ENCODE results near the gene COX4I1.

DNA sequence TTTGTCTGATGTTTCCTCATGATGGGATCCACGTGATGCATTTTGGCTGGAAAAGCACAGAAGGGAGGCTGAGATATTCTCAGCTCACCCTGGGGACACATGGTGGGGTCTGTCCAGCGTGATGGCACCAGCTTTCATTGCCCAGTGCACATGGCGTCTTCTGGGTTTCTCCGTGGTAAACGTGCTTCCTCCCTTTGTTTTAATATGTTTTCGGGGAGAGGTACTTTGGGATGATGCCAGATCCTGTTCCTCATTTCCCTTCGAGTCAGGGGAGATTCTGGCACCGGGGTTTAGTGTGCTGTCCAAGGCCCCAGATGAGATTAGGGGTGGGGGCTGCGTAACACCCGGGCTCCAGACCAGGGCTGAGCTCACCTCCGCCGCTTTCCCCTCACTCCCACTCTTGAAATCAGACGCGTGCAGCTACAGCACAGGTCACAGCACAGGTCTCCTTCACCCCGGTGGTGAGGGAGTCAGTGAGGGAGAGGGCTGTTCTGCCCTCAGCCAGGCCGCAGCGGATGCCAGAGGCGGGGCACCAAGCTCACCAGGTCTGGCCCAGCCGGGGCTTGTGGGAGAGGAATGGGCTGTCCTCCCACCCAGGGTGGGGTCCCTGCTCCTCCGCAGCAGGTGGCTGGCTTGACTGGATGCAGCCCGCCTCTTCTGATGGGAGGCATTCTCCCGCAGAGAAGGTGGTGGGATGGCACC lies 33.9 kb downstream of the COX4I1 start:
- TF ChIP-seq ZNF473 (tag by site-specific recombination; IDR thresholded peaks at IDR 0.05) (no peak), MEIS1 (CRISPR knock-in tag; IDR thresholded peaks at IDR 0.05; ENCODE audit: borderline replicate concordance) (no peak)
- TF ChIP-seq, protein P1, sequence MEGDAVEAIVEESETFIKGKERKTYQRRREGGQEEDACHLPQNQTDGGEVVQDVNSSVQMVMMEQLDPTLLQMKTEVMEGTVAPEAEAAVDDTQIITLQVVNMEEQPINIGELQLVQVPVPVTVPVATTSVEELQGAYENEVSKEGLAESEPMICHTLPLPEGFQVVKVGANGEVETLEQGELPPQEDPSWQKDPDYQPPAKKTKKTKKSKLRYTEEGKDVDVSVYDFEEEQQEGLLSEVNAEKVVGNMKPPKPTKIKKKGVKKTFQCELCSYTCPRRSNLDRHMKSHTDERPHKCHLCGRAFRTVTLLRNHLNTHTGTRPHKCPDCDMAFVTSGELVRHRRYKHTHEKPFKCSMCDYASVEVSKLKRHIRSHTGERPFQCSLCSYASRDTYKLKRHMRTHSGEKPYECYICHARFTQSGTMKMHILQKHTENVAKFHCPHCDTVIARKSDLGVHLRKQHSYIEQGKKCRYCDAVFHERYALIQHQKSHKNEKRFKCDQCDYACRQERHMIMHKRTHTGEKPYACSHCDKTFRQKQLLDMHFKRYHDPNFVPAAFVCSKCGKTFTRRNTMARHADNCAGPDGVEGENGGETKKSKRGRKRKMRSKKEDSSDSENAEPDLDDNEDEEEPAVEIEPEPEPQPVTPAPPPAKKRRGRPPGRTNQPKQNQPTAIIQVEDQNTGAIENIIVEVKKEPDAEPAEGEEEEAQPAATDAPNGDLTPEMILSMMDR (tag by site-specific recombination; IDR thresholded peaks at IDR 0.05), result no peak
